Body of pancreas (tissue), 4 donors: ENCODE data around the gene FYCO1.
"Not testable (repeated sequence)": the region's sequence is repeated elsewhere in the genome, so short reads cannot be mapped to it uniquely, and the experiment has no call there.

Experiments used
- CTCF ChIP-seq, 7 experiments: fragments of 450-650 bp in 4 of 7; fragments of 200-600 bp in 3 of 7; sonication (generic) in 3 of 7; IDR thresholded peaks; one replicate each; pipeline ENCODE4 v1.5.1; 2016 to 2019; ENCODE audit warnings: antibody characterized with exemption in 7 of 7
- POLR2A ChIP-seq, 3 donors: fragments of 450-650 bp; IDR thresholded peaks; one replicate each; pipeline ENCODE4 v1.6.1; 2016; ENCODE audit warnings: antibody characterized with exemption in 3 of 3, mild to moderate bottlenecking in 2 of 3

GRCh38 chr3:46038071-46038470, 42.4 kb upstream of the FYCO1 start:
- not testable (repeated sequence) for TF ChIP-seq CTCF, POLR2A (IDR thresholded peaks at IDR 0.05)
